ENCODE measurements around the gene SAMD15. TPM values are rescaled to one million over a fixed set of nuclear protein-coding genes. Genes with fewer than 3 reads are reported as not detected.
A peak's percentile ranks its signal among the peaks of the same experiment; 100 is the strongest.
"Not testable (repeated sequence)": the region's sequence is repeated elsewhere in the genome, so short reads cannot be mapped to it uniquely, and the experiment has no call there.

Gene SAMD15
- total RNA-seq: under 1 TPM in 1 of 2 donors, not detected in 1; 0.72 TPM

- H3K4me1 ChIP-seq: peaks cover 12% of the 10 kb centered on the region
- no peaks in the 10 kb centered on the region for H3K9me3 ChIP-seq
- peak within 1 kb of the TSS; percentile 82 to 87 for H3K9ac ChIP-seq (ENCODE audit: low read depth in 2 of 2, low read length in 2 of 2)
- peak within 1 kb of the TSS; percentile 83 for H3K27ac ChIP-seq
- no peaks in the 10 kb centered on the region for H3K27me3 ChIP-seq
- H3K4me3 ChIP-seq: peak within 1 kb of the TSS; percentile 97
- TF ChIP-seq CTCF (IDR thresholded peaks at IDR 0.05): peak; percentile 14
- no peaks in the 10 kb centered on the region for H3K36me3 ChIP-seq
- intact Hi-C loops (cut with DNase I): no loop called here
- peak; percentile 84 for DNase-seq
These were observed at the start of gene SAMD15, which contains the start of gene TMED8 for GRCh38 chr14:77376771-77377501. TSS of gene SAMD15 (plus strand) at chr14:77377379. CDS start at chr14:77377419, 40 bp downstream. TSS of gene TMED8 (minus strand) at chr14:77377094. CDS start at chr14:77377053, 41 bp downstream.

DNA sequence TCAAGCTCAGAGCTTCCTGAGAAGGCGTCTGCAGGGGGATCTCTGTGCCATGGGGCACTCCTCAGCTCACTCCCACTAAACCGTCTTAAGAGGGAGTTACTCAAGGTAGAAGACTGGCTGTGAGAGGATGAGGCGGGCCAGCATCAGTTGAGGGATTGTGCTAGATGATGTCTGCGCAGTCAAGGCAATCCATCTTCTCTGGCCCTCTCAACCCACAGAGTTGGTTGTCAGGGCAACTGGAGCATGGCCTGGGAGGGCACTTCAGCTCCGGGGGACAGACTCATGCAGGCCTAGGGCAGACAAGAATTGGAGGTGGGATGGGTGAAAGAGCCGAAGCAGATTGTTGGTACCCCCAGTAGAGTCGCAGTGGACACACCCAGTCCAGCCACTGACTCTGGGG is 47.3 kb upstream of the SAMD15 start:
- no peaks in the 10 kb centered on the region for H3K36me3 ChIP-seq
- H3K27ac ChIP-seq: no peak overlapping the region
- no peaks in the 10 kb centered on the region for H3K4me1 ChIP-seq
- no peaks in the 10 kb centered on the region for H3K27me3 ChIP-seq
- no peak overlapping the region for H3K4me3 ChIP-seq
- H3K9me3 ChIP-seq: no peaks in the 10 kb centered on the region
- no peak for TF ChIP-seq CTCF (IDR thresholded peaks at IDR 0.05)
- DNase-seq: no peak
- intact Hi-C loops (cut with DNase I): loop anchor here (10.0 kb wide), 1 partner anchor 225 kb away; no protein-coding TSS in a partner anchor
- H3K9ac ChIP-seq (ENCODE audit: low read depth in 2 of 2, low read length in 2 of 2): no peak overlapping the region

- intact Hi-C loops (cut with DNase I): no loop called here
- no peak for TF ChIP-seq CTCF (IDR thresholded peaks at IDR 0.05)
- no peak overlapping the region for H3K27ac ChIP-seq
These were observed 41.6 kb upstream of the SAMD15 start for GRCh38 chr14:77335576-77335975.

GRCh38 chr14:77337255-77337654 is 39.9 kb upstream of the SAMD15 start:
- H3K4me1 ChIP-seq; intact Hi-C loops (cut with DNase I); H3K9me3 ChIP-seq; DNase-seq; H3K36me3 ChIP-seq; H3K27ac ChIP-seq; H3K27me3 ChIP-seq; H3K4me3 ChIP-seq; H3K9ac ChIP-seq (ENCODE audit: low read depth in 2 of 2, low read length in 2 of 2): not testable (repeated sequence)

More at GRCh38 chr14:77335576-77335975, 41.6 kb upstream of the SAMD15 start:
- Histone ChIP-seq H3K4me3 (no peak overlapping the region), H3K4me1 (no peaks in the 10 kb centered on the region), H3K36me3 (no peaks in the 10 kb centered on the region), H3K9me3 (no peaks in the 10 kb centered on the region), H3K9ac (ENCODE audit: low read depth in 2 of 2, low read length in 2 of 2) (no peak overlapping the region), H3K27me3 (no peaks in the 10 kb centered on the region)
- DNase-seq: no peak

GRCh38 chr14:77337880-77338279 is 39.3 kb upstream of the SAMD15 start:
- DNase-seq: no peak
- no peak for TF ChIP-seq CTCF (IDR thresholded peaks at IDR 0.05)
- no peak overlapping the region for H3K27ac ChIP-seq
- H3K27me3 ChIP-seq: no peaks in the 10 kb centered on the region
- H3K9me3 ChIP-seq: no peaks in the 10 kb centered on the region
- H3K9ac ChIP-seq (ENCODE audit: low read depth in 2 of 2, low read length in 2 of 2): no peak overlapping the region
- H3K4me1 ChIP-seq: no peaks in the 10 kb centered on the region
- intact Hi-C loops (cut with DNase I): no loop called here
- H3K4me3 ChIP-seq: no peak overlapping the region
- H3K36me3 ChIP-seq: no peaks in the 10 kb centered on the region

DNA sequence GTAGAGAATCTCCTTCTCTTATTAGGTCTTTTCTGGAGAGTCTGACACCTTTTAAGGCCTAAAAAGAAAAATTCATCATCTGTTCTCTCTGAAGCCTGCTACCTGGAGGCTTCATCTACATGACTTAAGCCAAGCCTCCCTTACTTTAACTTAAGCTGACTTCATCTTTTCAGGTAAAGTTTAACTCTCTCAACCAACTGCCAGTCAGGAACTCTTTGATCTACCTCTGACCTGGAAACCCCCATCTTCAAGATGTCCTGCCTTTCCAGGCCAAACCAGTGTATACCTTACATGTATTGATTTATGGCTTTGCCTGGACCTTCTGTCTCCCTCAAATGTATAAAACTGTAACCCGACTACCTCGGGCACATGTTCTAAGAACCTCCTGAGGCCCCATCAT is 38.9 kb upstream of the SAMD15 start:
- H3K4me3 ChIP-seq: no peak overlapping the region
- no peaks in the 10 kb centered on the region for H3K4me1 ChIP-seq
- H3K9ac ChIP-seq (ENCODE audit: low read depth in 2 of 2, low read length in 2 of 2): no peak overlapping the region
- no peak for DNase-seq
- no peaks in the 10 kb centered on the region for H3K36me3 ChIP-seq
- no peak overlapping the region for H3K27ac ChIP-seq
- intact Hi-C loops (cut with DNase I): no loop called here
- TF ChIP-seq CTCF (IDR thresholded peaks at IDR 0.05): no peak
- H3K9me3 ChIP-seq: no peaks in the 10 kb centered on the region
- H3K27me3 ChIP-seq: no peaks in the 10 kb centered on the region

Data from colonic mucosa (tissue), 4 donors.